Upper lobe of right lung (tissue), 1 donor: ENCODE data around the gene SUCO. TPM values are rescaled to one million over a fixed set of nuclear protein-coding genes. Genes with fewer than 3 reads are reported as not detected.

Source experiments
- ATAC-seq: fragments of 200-7000 bp; cut with Tn5 transposase; one replicate; pipeline ENCODE4 v1.9.1; 2020; ENCODE audit warnings: mild to moderate bottlenecking, moderate library complexity
- DNase-seq: peaks from one replicate; pipeline ENCODE4 v3.0.0-alpha.2; 2020
- H3K27ac ChIP-seq: fragments of 200-600 bp; one replicate; pipeline ENCODE4 v1.8.0; 2022
- H3K27me3 ChIP-seq: fragments of 200-600 bp; one replicate; pipeline ENCODE4 v1.8.0; 2022; ENCODE audit warnings: mild to moderate bottlenecking
- H3K36me3 ChIP-seq: fragments of 200-600 bp; one replicate; pipeline ENCODE4 v1.8.0; 2022
- H3K4me1 ChIP-seq: fragments of 200-600 bp; one replicate; pipeline ENCODE4 v1.8.0; 2022
- H3K4me3 ChIP-seq: fragments of 200-600 bp; one replicate; pipeline ENCODE4 v1.8.0; 2022; ENCODE audit warnings: mild to moderate bottlenecking
- H3K9me3 ChIP-seq: fragments of 200-600 bp; one replicate; pipeline ENCODE4 v1.8.0; 2022
- CTCF ChIP-seq: fragments of 200-600 bp; IDR thresholded peaks from one replicate; pipeline ENCODE4 v1.8.0; 2022; ENCODE audit warnings: antibody characterized with exemption
- intact Hi-C: fragments of 100-400 bp; cut with DNase I; formaldehyde crosslinking; loops from one replicate; pipeline ENCODE4 v1.11.0; 2022
- total RNA-seq: library from RNA; stranded (reverse); fragmentation: NEBNext Ultra II Directional; extraction: Animal tissue kit (Norgen Biotek cat#: 25700); gene quantifications from one replicate; pipeline ENCODE4 v1.2.1, GENCODE V29; 2021
- donor health status: DM: no; HTN: yes; CAD: no; lungs with severe emphysema.

SUCO gene
- total RNA-seq, 1 donor from 2014 or later = 34.1 TPM

DNA sequence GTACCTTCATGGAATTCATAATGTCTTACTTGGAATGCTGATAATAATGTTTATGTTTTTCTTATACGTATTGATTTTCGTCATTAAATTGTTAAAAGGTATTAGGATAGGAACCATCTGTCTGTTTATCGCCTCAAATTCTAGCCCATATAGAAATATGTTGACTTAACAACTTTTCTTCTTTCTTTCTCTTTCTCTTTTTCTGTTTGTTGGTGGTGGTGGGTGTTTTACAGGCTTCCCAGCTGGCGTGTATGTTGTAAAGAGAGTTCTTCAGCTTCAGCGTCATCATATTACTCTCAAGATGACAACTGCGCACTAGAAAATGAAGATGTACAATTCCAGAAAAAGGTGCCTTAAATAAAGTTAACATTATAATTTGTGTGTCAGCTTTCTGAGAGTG lies 18.3 kb downstream of the SUCO start:
- DNase-seq (no peak), ATAC-seq (no peak)
- Histone ChIP-seq H3K9me3 (no peaks in the 10 kb centered on the region), H3K4me3 (no peak overlapping the region), H3K27me3 (no peaks in the 10 kb centered on the region), H3K36me3 (peaks cover 6% of the 10 kb centered on the region), H3K4me1 (peaks cover 7% of the 10 kb centered on the region), H3K27ac (no peak overlapping the region)
- intact Hi-C loops = no loop called here
- TF ChIP-seq CTCF = no peak

GRCh38 chr1:172554915-172555314 lies 22.0 kb downstream of the SUCO start:
- Histone ChIP-seq H3K4me1 (peaks cover 3% of the 10 kb centered on the region), H3K4me3 (no peak overlapping the region), H3K36me3 (peaks cover 30% of the 10 kb centered on the region), H3K9me3 (no peaks in the 10 kb centered on the region), H3K27me3 (no peaks in the 10 kb centered on the region), H3K27ac (no peak overlapping the region)
- no peak for ATAC-seq
- DNase-seq = no peak
- no peak for TF ChIP-seq CTCF
- intact Hi-C loops = no loop called here

DNA sequence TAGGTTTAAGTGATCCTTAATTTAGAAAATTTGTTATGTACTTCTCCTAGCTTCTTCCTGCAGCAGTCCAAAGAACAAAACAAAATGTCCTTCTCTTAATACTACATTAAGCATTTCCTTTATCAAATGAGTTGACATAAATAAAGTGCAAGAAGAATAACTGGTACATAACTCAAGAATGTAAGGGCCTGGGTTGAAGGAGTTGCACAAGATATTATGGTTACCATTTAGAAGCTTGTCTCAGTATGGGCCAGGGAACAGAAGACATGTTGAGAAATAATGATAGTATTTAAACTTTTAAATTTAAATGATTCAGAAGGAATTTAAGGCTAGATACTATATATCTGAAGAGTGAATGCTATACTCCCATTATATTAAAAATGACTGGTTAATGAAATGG lies 23.5 kb downstream of the SUCO start:
- intact Hi-C loops = no loop called here
- DNase-seq = no peak

DNA sequence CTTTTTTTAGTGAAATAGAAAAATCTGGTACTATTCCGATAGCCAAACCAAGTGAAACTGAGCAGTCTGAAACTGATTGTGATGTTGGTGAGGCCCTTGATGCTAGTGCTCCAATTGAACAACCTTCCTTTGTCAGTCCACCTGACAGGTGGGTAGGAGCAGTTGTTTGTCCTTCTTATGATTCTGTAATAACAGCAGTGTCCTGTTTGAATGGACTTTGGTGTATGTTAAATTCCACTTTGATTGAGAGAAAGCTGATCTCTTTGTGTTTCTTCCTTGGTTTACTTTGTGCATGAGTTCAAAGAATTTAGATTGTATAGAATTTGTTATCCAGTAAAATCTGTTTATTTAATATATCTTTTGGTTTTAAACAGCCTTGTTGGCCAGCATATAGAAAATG lies 24.3 kb downstream of the SUCO start:
- no peak for ATAC-seq
- no peak overlapping the region for H3K4me3 ChIP-seq
- intact Hi-C loops = no loop called here
- no peaks in the 10 kb centered on the region for H3K9me3 ChIP-seq
- no peaks in the 10 kb centered on the region for H3K4me1 ChIP-seq
- H3K36me3 ChIP-seq = peaks cover 30% of the 10 kb centered on the region
- no peaks in the 10 kb centered on the region for H3K27me3 ChIP-seq
- no peak for TF ChIP-seq CTCF
- H3K27ac ChIP-seq = no peak overlapping the region
- no peak for DNase-seq

More for the DNA sequence above, 23.5 kb downstream of the SUCO start:
- H3K27me3 ChIP-seq = no peaks in the 10 kb centered on the region
- no peak overlapping the region for H3K4me3 ChIP-seq
- no peak for TF ChIP-seq CTCF
- ATAC-seq = no peak
- H3K36me3 ChIP-seq = peaks cover 30% of the 10 kb centered on the region
- no peaks in the 10 kb centered on the region for H3K9me3 ChIP-seq
- no peak overlapping the region for H3K27ac ChIP-seq
- H3K4me1 ChIP-seq = no peaks in the 10 kb centered on the region

GRCh38 chr1:172559572-172560210 lies 26.7 kb downstream of the SUCO start:
- H3K4me1 ChIP-seq = no peaks in the 10 kb centered on the region
- no peak for DNase-seq
- no peaks in the 10 kb centered on the region for H3K9me3 ChIP-seq
- no peak overlapping the region for H3K27ac ChIP-seq
- no peak for ATAC-seq
- H3K4me3 ChIP-seq = no peak overlapping the region
- H3K27me3 ChIP-seq = no peaks in the 10 kb centered on the region
- H3K36me3 ChIP-seq = peaks cover 40% of the 10 kb centered on the region
- TF ChIP-seq CTCF = no peak
- intact Hi-C loops = no loop called here

GRCh38 chr1:172561252-172561651 lies 28.3 kb downstream of the SUCO start:
- no peak for ATAC-seq
- no peaks in the 10 kb centered on the region for H3K9me3 ChIP-seq
- no peak for TF ChIP-seq CTCF
- H3K27ac ChIP-seq = no peak overlapping the region
- H3K36me3 ChIP-seq = peaks cover 44% of the 10 kb centered on the region
- no peak overlapping the region for H3K4me3 ChIP-seq
- intact Hi-C loops = no loop called here
- H3K4me1 ChIP-seq = no peaks in the 10 kb centered on the region
- H3K27me3 ChIP-seq = no peaks in the 10 kb centered on the region
- no peak for DNase-seq
